GM12801 (cell line): ENCODE results near the gene MC2R.

Experiments used
- CTCF ChIP-seq: IDR thresholded peaks from one replicate; pipeline ENCODE4 v1.5.1; 2011; ENCODE audit warnings: control low read depth; ENCODE audit not compliant: insufficient read length; ENCODE audit errors: extremely low read depth

MC2R gene

GRCh38 chr18:13868501-13869271 is 46.6 kb downstream of the MC2R start:
- no peak for TF ChIP-seq CTCF

GRCh38 chr18:13849791-13850190 is 65.5 kb downstream of the MC2R start:
- no peak for TF ChIP-seq CTCF

- TF ChIP-seq CTCF = no peak
Observed at GRCh38 chr18:13836559-13836958, 78.8 kb downstream of the MC2R start.

GRCh38 chr18:13835202-13835601 is 80.1 kb downstream of the MC2R start:
- TF ChIP-seq CTCF = no peak

GRCh38 chr18:13834496-13835015 is 80.8 kb downstream of the MC2R start:
- TF ChIP-seq CTCF = no peak
